ENCODE data around the gene ZFP62.
"Not testable (repeated sequence)": the region's sequence is repeated elsewhere in the genome, so short reads cannot be mapped to it uniquely, and the experiment has no call there.

Gene ZFP62

GRCh38 chr5:180860887-180861822, at the start of gene ZFP62:
ZFP62 (minus strand) TSS chr5:180861276; CDS start chr5:180861219, 57 bp downstream.
- Histone ChIP-seq H3K4me3 (ENCODE audit: low read depth in 1 of 2, low read length in 2 of 2) (peak within 1 kb of the TSS; percentile 86 to 99), H3K36me3 (ENCODE audit: control insufficient read depth in 1 of 2, insufficient read depth in 2 of 2, low read length in 2 of 2) (peaks cover under 1 to 1% of the 10 kb centered on the region in 2 donors), H3K4me1 (ENCODE audit: control insufficient read depth in 1 of 2, insufficient read depth in 2 of 2, low read length in 2 of 2) (no peaks in the 10 kb centered on the region), H3K27ac (ENCODE audit: low read length) (peak within 1 kb of the TSS; percentile 79), H3K27me3 (ENCODE audit: low read depth, low read length) (no peaks in the 10 kb centered on the region), H3K9me3 (ENCODE audit: control insufficient read depth in 1 of 2, low read length in 2 of 2) (no peaks in the 10 kb centered on the region)

GRCh38 chr5:180910735-180911134, 49.7 kb upstream of the ZFP62 start:
- Histone ChIP-seq H3K9me3 (ENCODE audit: control insufficient read depth in 1 of 2, low read length in 2 of 2) (no peaks in the 10 kb centered on the region), H3K36me3 (ENCODE audit: control insufficient read depth in 1 of 2, insufficient read depth in 2 of 2, low read length in 2 of 2) (no peaks in the 10 kb centered on the region), H3K27ac (ENCODE audit: low read length) (no peak overlapping the region)

GRCh38 chr5:180910182-180910581, 49.1 kb upstream of the ZFP62 start:
- Histone ChIP-seq H3K9me3 (ENCODE audit: control insufficient read depth in 1 of 2, low read length in 2 of 2) (no peaks in the 10 kb centered on the region), H3K4me3 (ENCODE audit: low read depth in 1 of 2, low read length in 2 of 2) (no peak overlapping the region), H3K36me3 (ENCODE audit: control insufficient read depth in 1 of 2, insufficient read depth in 2 of 2, low read length in 2 of 2) (no peaks in the 10 kb centered on the region), H3K27ac (ENCODE audit: low read length) (peak overlapping the region; percentile 45), H3K4me1 (ENCODE audit: control insufficient read depth in 1 of 2, insufficient read depth in 2 of 2, low read length in 2 of 2) (no peaks in the 10 kb centered on the region), H3K27me3 (ENCODE audit: low read depth, low read length) (no peaks in the 10 kb centered on the region)

More at GRCh38 chr5:180910735-180911134, 49.7 kb upstream of the ZFP62 start:
- no peak overlapping the region for H3K4me3 ChIP-seq (ENCODE audit: low read depth in 1 of 2, low read length in 2 of 2)
- no peaks in the 10 kb centered on the region for H3K4me1 ChIP-seq (ENCODE audit: control insufficient read depth in 1 of 2, insufficient read depth in 2 of 2, low read length in 2 of 2)
- H3K27me3 ChIP-seq (ENCODE audit: low read depth, low read length): no peaks in the 10 kb centered on the region

GRCh38 chr5:180909782-180910181, 48.7 kb upstream of the ZFP62 start:
- Histone ChIP-seq H3K4me1 (ENCODE audit: control insufficient read depth in 1 of 2, insufficient read depth in 2 of 2, low read length in 2 of 2) (no peaks in the 10 kb centered on the region), H3K36me3 (ENCODE audit: control insufficient read depth in 1 of 2, insufficient read depth in 2 of 2, low read length in 2 of 2) (no peaks in the 10 kb centered on the region), H3K27ac (ENCODE audit: low read length) (peak overlapping the region; percentile 45), H3K27me3 (ENCODE audit: low read depth, low read length) (no peaks in the 10 kb centered on the region), H3K4me3 (ENCODE audit: low read depth in 1 of 2, low read length in 2 of 2) (no peak overlapping the region), H3K9me3 (ENCODE audit: control insufficient read depth in 1 of 2, low read length in 2 of 2) (no peaks in the 10 kb centered on the region)

GRCh38 chr5:180908998-180909731, 48.1 kb upstream of the ZFP62 start:
- no peaks in the 10 kb centered on the region for H3K4me1 ChIP-seq (ENCODE audit: control insufficient read depth in 1 of 2, insufficient read depth in 2 of 2, low read length in 2 of 2)
- H3K4me3 ChIP-seq (ENCODE audit: low read depth in 1 of 2, low read length in 2 of 2): no peak overlapping the region
- H3K36me3 ChIP-seq (ENCODE audit: control insufficient read depth in 1 of 2, insufficient read depth in 2 of 2, low read length in 2 of 2): no peaks in the 10 kb centered on the region
- H3K9me3 ChIP-seq (ENCODE audit: control insufficient read depth in 1 of 2, low read length in 2 of 2): no peaks in the 10 kb centered on the region
- H3K27ac ChIP-seq (ENCODE audit: low read length): no peak overlapping the region
- no peaks in the 10 kb centered on the region for H3K27me3 ChIP-seq (ENCODE audit: low read depth, low read length)

- Histone ChIP-seq H3K27me3 (ENCODE audit: low read depth, low read length) (no peaks in the 10 kb centered on the region), H3K27ac (ENCODE audit: low read length) (no peak overlapping the region), H3K4me3 (ENCODE audit: low read depth in 1 of 2, low read length in 2 of 2) (no peak overlapping the region), H3K9me3 (ENCODE audit: control insufficient read depth in 1 of 2, low read length in 2 of 2) (no peaks in the 10 kb centered on the region), H3K36me3 (ENCODE audit: control insufficient read depth in 1 of 2, insufficient read depth in 2 of 2, low read length in 2 of 2) (no peaks in the 10 kb centered on the region), H3K4me1 (ENCODE audit: control insufficient read depth in 1 of 2, insufficient read depth in 2 of 2, low read length in 2 of 2) (no peaks in the 10 kb centered on the region)
Measured at GRCh38 chr5:180908400-180908799, 47.3 kb upstream of the ZFP62 start.

GRCh38 chr5:180901319-180902009, 40.4 kb upstream of the ZFP62 start:
- Histone ChIP-seq H3K27ac (ENCODE audit: low read length) (no peak overlapping the region), H3K27me3 (ENCODE audit: low read depth, low read length) (no peaks in the 10 kb centered on the region), H3K9me3 (ENCODE audit: control insufficient read depth in 1 of 2, low read length in 2 of 2) (no peaks in the 10 kb centered on the region), H3K36me3 (ENCODE audit: control insufficient read depth in 1 of 2, insufficient read depth in 2 of 2, low read length in 2 of 2) (no peaks in the 10 kb centered on the region), H3K4me3 (ENCODE audit: low read depth in 1 of 2, low read length in 2 of 2) (no peak overlapping the region), H3K4me1 (ENCODE audit: control insufficient read depth in 1 of 2, insufficient read depth in 2 of 2, low read length in 2 of 2) (no peaks in the 10 kb centered on the region)

GRCh38 chr5:180900178-180900577, 39.1 kb upstream of the ZFP62 start:
- H3K9me3 ChIP-seq (ENCODE audit: control insufficient read depth in 1 of 2, low read length in 2 of 2): peaks cover 0 to 2% of the 10 kb centered on the region in 2 donors
- H3K27me3 ChIP-seq (ENCODE audit: low read depth, low read length): no peaks in the 10 kb centered on the region
- no peak overlapping the region for H3K27ac ChIP-seq (ENCODE audit: low read length)
- H3K36me3 ChIP-seq (ENCODE audit: control insufficient read depth in 1 of 2, insufficient read depth in 2 of 2, low read length in 2 of 2): no peaks in the 10 kb centered on the region
- H3K4me3 ChIP-seq (ENCODE audit: low read depth in 1 of 2, low read length in 2 of 2): peak overlapping the region in 1 of 2 donors; percentile 38
- no peaks in the 10 kb centered on the region for H3K4me1 ChIP-seq (ENCODE audit: control insufficient read depth in 1 of 2, insufficient read depth in 2 of 2, low read length in 2 of 2)

- peaks cover 0 to 2% of the 10 kb centered on the region in 2 donors for H3K9me3 ChIP-seq (ENCODE audit: control insufficient read depth in 1 of 2, low read length in 2 of 2)
- H3K27me3 ChIP-seq (ENCODE audit: low read depth, low read length): no peaks in the 10 kb centered on the region
- H3K4me1 ChIP-seq (ENCODE audit: control insufficient read depth in 1 of 2, insufficient read depth in 2 of 2, low read length in 2 of 2): no peaks in the 10 kb centered on the region
- H3K4me3 ChIP-seq (ENCODE audit: low read depth in 1 of 2, low read length in 2 of 2): peak within 1 kb of the TSS in 1 of 2 donors; percentile 38
- peak within 1 kb of the TSS; percentile 6 for H3K27ac ChIP-seq (ENCODE audit: low read length)
- H3K36me3 ChIP-seq (ENCODE audit: control insufficient read depth in 1 of 2, insufficient read depth in 2 of 2, low read length in 2 of 2): no peaks in the 10 kb centered on the region
Measured at GRCh38 chr5:180898621-180899246, 37.7 kb upstream of the ZFP62 start, which contains the start of gene BTNL8. BTNL8 (plus strand) TSS chr5:180899159; CDS start chr5:180899311, 152 bp downstream.

- not testable (repeated sequence) for H3K4me3 ChIP-seq (ENCODE audit: low read depth in 1 of 2, low read length in 2 of 2); H3K9me3 ChIP-seq (ENCODE audit: control insufficient read depth in 1 of 2, low read length in 2 of 2)
Measured at GRCh38 chr5:180895330-180895729, 34.3 kb upstream of the ZFP62 start.

More at GRCh38 chr5:180895330-180895729, 34.3 kb upstream of the ZFP62 start:
- not testable (repeated sequence) for H3K36me3 ChIP-seq (ENCODE audit: control insufficient read depth in 1 of 2, insufficient read depth in 2 of 2, low read length in 2 of 2); H3K4me1 ChIP-seq (ENCODE audit: control insufficient read depth in 1 of 2, insufficient read depth in 2 of 2, low read length in 2 of 2); H3K27me3 ChIP-seq (ENCODE audit: low read depth, low read length); H3K27ac ChIP-seq (ENCODE audit: low read length)

Data from muscle layer of duodenum (tissue), 2 donors.